Measurements from ENCODE around the gene KCP. TPM values are rescaled to one million over a fixed set of nuclear protein-coding genes. Genes with fewer than 3 reads are reported as not detected.

The KCP gene
- total RNA-seq, 1 experiment from 2014 or later: 5.3 TPM

DNA sequence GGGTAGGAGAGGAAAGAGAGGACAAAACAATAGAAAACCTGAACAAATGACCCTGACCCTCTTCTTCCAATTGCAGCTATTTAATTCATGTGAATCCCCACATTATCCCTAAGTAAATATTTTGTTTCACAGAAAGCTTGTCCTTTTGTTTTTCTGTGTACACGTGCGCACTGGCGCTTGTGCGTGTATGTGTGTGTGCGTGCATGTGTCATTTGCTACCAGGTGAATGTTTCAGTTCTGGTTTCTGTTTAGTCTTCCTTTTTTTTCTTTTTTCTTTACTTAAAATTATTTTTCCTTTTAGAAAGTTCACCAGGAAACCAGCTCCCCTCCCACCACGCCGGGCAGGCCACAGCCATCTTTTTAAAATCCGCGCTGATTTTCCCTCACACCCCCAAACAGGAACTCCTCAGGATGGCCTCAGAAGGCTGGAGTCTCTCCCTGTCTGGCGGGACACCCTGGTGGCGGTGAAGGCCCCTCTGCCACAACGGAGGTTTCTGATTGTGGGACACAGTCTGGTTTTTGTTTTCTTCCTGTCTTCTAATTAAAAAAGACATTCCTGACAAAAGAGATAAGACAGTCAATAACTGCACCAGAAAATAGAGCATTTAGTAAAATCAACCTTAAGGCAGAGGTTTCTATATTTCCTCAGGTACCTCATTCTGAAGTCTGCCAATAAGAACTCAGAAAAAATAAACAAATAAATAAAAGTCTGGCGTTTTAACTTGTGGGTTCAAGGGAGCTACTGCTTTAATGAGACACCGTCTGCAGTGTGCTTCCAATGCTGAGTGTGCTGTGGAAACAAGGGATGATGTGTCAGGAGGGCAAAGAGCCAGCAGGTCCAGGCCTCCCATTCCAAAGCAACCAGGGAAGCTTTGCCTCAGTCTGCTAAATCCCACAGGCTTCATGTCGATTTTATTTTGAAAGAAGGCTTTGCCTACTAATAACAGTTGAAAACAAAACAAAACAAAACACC, 44.6 kb upstream of the KCP start:
- no peaks in the 10 kb centered on the region for H3K27me3 Mint-ChIP-seq (ENCODE audit: low read depth)
- Histone ChIP-seq H4K8ac (replicated peaks; ENCODE audit: insufficient read length, low read depth, low read length) (no peak overlapping the region), H2AK5ac (ENCODE audit: insufficient read length, low read length) (no peak overlapping the region), H3K4me2 (ENCODE audit: insufficient read depth, insufficient read length, low read length) (no peak overlapping the region), H3K18ac (ENCODE audit: insufficient read length, low read depth, low read length) (no peak overlapping the region), H3K27me3 (ENCODE audit: insufficient read depth, low read length) (no peaks in the 10 kb centered on the region), H4K20me1 (ENCODE audit: control insufficient read depth, insufficient read depth, insufficient read length) (no peaks in the 10 kb centered on the region), H2BK5ac (ENCODE audit: insufficient read length, low read length) (no peak overlapping the region), H3K14ac (ENCODE audit: insufficient read depth, low read length) (no peak overlapping the region), H2BK120ac (ENCODE audit: low read depth, low read length, poor library complexity, severe bottlenecking) (no peak overlapping the region), H3T11ph (ENCODE audit: low read length) (no peak overlapping the region), H3K9me3 (ENCODE audit: control insufficient read depth, low read depth, low read length) (no peaks in the 10 kb centered on the region), H3K79me2 (ENCODE audit: insufficient read depth, low read length) (no peaks in the 10 kb centered on the region), H3K4me1 (ENCODE audit: insufficient read depth, low read length) (peaks cover 5% of the 10 kb centered on the region), H3K56ac (ENCODE audit: insufficient read length, low read depth, low read length) (no peak overlapping the region), H2BK12ac (ENCODE audit: insufficient read length, low read depth, low read length) (no peak overlapping the region), H3K79me1 (ENCODE audit: insufficient read depth, low read depth, low read length, poor library complexity, severe bottlenecking) (no peaks in the 10 kb centered on the region), H3K23me2 (ENCODE audit: insufficient read length, low read depth, low read length, poor library complexity, severe bottlenecking) (no peaks in the 10 kb centered on the region), H3K9ac (ENCODE audit: extremely low read depth, insufficient read length, low read length) (no peak overlapping the region), H4K91ac (ENCODE audit: insufficient read length, low read depth, low read length) (no peak overlapping the region), H2BK15ac (ENCODE audit: low read depth, low read length) (no peak overlapping the region), H4K5ac (ENCODE audit: insufficient read length, low read depth, low read length) (no peak overlapping the region), H2AFZ (ENCODE audit: low read length) (no peak overlapping the region), H2BK20ac (ENCODE audit: low read depth, low read length, poor library complexity, severe bottlenecking) (no peak overlapping the region), H3K4ac (ENCODE audit: low read depth, low read length) (no peak overlapping the region), H3K23ac (ENCODE audit: insufficient read length, low read depth, low read length) (no peak overlapping the region), H3K27ac (ENCODE audit: insufficient read length, low read depth, low read length) (peak overlapping the region; percentile 26)
- peak overlapping the region in 2 of 3 experiments; percentile 51 to 87; a peak in 4 of 7 replicates for H3K27ac Mint-ChIP-seq
- TF ChIP-seq, protein P1, sequence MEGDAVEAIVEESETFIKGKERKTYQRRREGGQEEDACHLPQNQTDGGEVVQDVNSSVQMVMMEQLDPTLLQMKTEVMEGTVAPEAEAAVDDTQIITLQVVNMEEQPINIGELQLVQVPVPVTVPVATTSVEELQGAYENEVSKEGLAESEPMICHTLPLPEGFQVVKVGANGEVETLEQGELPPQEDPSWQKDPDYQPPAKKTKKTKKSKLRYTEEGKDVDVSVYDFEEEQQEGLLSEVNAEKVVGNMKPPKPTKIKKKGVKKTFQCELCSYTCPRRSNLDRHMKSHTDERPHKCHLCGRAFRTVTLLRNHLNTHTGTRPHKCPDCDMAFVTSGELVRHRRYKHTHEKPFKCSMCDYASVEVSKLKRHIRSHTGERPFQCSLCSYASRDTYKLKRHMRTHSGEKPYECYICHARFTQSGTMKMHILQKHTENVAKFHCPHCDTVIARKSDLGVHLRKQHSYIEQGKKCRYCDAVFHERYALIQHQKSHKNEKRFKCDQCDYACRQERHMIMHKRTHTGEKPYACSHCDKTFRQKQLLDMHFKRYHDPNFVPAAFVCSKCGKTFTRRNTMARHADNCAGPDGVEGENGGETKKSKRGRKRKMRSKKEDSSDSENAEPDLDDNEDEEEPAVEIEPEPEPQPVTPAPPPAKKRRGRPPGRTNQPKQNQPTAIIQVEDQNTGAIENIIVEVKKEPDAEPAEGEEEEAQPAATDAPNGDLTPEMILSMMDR (conservative IDR thresholded peaks at IDR 0.05): peak; percentile 44; the same call in 2 of the 3 replicates
- no peak overlapping the region for H3K4me3 Mint-ChIP-seq
- no peak for DNase-seq
- H3K4me1 Mint-ChIP-seq: peaks cover 31 to 33% of the 10 kb centered on the region in 2 experiments
- H3K9me3 Mint-ChIP-seq: no peaks in the 10 kb centered on the region
- WGBS (ENCODE audit: extremely low coverage, insufficient read length, low lambda C conversion rate): no CpG with 5 or more reads among the region's 15 CpGs
- H3K36me3 Mint-ChIP-seq (ENCODE audit: insufficient read depth in 1 of 3, low read depth in 3 of 3): peaks cover 20 to 75% (median 69%) of the 10 kb centered on the region in 3 experiments
